Embryonic facial prominence (tissue), 1 donor: ENCODE data around the gene SCAANT1.

ENCODE experiments used
- DNase-seq: peaks from one replicate; pipeline ENCODE4 v3.0.0-alpha.2; 2016; ENCODE audit errors: extremely low spot score

Gene SCAANT1

DNA sequence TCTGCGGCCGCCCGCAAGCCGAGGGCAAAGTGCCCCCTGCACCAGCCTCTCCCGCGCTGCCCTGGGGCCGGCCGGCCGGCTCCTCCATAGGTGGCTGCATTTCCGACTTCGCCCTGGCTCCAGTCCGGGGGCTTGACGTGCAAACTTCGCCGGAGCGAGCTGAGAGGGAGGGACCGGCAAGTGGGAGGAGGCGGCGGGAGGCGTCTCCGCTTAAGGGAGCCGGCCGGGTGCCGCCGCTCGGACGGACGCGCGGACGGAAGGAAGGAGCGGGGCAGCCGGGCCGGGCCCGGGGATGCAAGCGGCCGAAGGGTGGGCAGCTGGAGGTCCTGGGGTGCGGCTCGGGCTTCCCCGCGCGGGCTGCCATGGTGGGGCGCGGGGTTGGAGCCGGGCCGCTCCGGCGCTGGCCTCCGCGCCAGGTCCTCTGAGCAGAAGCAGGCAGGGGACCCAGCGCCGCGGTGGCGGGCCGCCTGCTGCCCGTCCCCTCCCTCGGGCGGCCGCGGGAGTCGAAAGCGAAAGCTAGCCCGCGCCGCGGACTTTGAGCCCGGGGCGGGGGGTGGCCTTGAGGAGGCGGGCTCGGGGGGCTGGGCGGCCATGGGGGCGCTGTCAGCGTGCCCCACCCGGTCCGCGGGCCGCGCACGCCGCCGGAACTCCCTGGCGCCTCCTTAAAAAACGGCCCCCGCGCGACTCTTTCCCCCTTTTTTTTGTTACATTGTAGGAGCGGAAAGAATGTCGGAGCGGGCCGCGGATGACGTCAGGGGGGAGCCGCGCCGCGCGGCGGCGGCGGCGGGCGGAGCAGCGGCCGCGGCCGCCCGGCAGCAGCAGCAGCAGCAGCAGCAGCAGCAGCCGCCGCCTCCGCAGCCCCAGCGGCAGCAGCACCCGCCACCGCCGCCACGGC lies at the start of gene SCAANT1:
SCAANT1 (minus strand) TSS at position 511 of the 895 bp plus-strand sequence.
- DNase-seq, result peak; percentile 71

DNA sequence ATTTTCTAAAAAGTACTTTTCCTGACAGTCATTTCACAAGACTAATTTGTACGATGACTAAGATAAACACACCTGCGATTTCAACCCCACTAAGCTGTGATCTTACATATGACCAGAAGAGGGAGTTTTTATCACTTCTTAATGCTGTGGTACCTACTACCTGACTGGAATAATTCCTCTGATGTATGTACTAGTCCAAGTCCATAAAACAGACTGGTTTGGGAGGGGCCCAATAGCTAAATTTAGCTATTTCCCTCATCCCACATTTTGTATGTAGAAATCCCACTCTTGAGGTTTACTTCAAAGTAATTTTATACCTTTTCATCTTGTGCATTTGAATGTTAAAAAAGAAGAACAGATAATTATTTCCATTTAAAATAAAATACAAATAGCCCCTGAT lies 49.7 kb upstream of the SCAANT1 start:
- no peak for DNase-seq

DNA sequence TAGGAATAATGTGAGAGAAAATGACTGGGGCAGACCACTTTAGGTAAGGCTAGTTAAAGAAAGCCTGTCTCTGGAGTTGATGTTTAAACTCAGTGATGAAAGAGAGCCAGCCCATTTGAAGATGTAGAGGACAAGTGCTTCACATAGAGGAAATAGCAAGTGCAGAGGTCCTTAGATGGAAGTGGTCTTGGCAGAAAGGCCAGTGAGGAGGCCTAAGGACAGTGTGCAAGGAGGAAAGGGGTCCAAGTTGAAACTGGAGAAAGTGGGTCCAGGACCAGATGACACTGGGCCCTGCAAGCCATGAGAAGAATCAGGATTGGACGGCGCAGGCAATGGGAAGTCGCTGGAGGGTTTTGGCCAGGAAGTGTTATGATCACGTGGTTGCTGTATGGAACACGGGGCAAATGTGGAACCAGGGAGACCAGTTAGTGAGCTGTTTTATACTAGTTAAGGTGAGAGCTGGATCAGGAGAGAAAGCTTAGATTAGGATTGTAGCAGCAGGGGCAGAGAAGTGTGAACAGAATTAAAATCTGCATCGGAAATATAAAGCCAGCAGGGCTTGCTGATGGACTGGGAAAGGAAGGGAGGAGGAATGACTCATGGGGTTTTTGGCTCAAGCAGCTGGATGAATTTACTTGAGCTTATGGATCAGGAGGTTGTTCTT lies 48.0 kb upstream of the SCAANT1 start:
- no peak for DNase-seq

DNA sequence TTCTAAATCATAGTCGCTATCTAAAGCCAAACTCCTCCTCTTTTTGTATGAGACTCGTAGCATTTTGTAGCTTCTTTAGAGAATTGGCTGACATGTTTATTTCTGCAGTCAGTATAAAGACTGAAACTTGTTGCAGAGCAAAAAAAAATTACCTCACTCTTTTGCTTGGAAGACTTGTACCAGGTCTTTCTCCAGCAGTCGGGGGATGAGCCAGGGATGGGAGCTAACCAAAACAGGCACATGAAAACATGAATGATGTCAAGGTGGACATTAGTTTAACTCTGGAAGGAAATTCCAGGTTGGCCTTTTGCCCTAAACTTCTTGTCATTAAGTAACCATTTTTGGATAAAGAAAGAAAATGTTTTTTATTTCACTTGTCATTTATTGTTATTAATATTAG lies 47.0 kb upstream of the SCAANT1 start:
- no peak for DNase-seq

GRCh38 chr3:63955830-63956545 lies 43.8 kb upstream of the SCAANT1 start:
- DNase-seq, result no peak

- DNase-seq, result no peak
These were observed 43.0 kb upstream of the SCAANT1 start for GRCh38 chr3:63955036-63955650.

GRCh38 chr3:63954182-63954581 lies 42.0 kb upstream of the SCAANT1 start:
- no peak for DNase-seq

- DNase-seq, result no peak
These were observed 40.0 kb upstream of the SCAANT1 start for GRCh38 chr3:63952248-63952594.

- DNase-seq, result no peak
These were observed 39.5 kb upstream of the SCAANT1 start for GRCh38 chr3:63951492-63952247.

- no peak for DNase-seq
These were observed 38.5 kb upstream of the SCAANT1 start for GRCh38 chr3:63950698-63951097.

- peak; percentile 62 for DNase-seq
These were observed 36.8 kb upstream of the SCAANT1 start for GRCh38 chr3:63949005-63949404.

GRCh38 chr3:63947594-63947993 lies 35.4 kb upstream of the SCAANT1 start:
- DNase-seq, result no peak

DNA sequence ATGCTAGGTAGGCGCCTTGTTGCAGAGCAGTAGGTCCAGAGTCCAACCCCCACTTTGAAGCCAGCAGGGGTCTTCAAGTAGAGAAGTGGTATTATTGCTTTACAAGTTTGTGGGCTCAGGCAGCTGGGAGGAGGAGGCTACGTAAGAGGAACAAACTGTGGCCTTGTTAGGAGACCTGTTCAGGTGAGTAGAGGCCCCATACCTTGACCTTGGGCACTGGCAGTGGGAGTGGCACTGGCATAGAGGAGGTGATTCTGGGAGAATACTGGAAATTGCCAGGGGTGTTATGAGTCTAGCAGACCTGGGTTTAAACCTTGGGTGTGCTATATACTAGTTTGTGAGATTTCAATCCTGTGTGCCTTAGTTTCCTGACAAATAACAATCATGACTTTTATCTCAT lies 34.6 kb upstream of the SCAANT1 start:
- DNase-seq, result no peak

- DNase-seq, result no peak
These were observed 33.4 kb upstream of the SCAANT1 start for GRCh38 chr3:63945558-63946096.

GRCh38 chr3:63943678-63944077 lies 31.5 kb upstream of the SCAANT1 start:
- no peak for DNase-seq

DNA sequence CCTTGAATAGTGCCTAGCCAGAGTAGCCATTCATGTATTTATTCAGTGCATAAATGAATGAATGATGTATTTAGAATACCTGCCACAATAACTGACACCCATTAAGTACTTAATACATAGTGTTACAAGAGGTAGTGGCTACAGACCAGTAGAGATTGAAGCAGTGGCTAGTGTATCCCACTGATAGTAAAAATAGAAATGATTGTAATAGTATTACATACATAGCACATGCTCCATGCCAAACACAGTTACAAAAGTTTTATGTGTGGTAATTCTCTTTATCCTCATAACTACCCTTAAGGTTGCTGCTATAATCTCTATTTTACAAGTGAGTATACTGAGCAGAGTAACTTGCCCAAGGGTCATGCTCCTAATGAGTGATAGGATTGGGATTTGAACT lies 30.3 kb upstream of the SCAANT1 start:
- no peak for DNase-seq

DNA sequence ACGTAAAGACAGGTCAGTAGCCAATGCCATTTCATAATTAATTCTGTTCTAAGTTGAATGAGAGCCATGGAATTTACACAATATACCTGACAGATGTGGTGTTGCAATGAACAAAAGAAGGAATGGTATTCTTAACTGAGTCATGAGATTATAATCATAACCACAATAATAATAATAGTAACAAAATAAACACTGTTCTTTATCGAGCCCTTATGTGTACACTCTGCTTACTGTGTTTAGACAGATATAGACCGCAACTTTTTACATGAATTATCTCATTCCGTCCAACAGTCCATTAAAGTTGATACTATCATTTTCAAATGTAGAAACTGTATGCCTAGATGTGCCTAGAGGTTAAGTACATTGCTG lies 28.2 kb upstream of the SCAANT1 start:
- DNase-seq, result no peak

DNA sequence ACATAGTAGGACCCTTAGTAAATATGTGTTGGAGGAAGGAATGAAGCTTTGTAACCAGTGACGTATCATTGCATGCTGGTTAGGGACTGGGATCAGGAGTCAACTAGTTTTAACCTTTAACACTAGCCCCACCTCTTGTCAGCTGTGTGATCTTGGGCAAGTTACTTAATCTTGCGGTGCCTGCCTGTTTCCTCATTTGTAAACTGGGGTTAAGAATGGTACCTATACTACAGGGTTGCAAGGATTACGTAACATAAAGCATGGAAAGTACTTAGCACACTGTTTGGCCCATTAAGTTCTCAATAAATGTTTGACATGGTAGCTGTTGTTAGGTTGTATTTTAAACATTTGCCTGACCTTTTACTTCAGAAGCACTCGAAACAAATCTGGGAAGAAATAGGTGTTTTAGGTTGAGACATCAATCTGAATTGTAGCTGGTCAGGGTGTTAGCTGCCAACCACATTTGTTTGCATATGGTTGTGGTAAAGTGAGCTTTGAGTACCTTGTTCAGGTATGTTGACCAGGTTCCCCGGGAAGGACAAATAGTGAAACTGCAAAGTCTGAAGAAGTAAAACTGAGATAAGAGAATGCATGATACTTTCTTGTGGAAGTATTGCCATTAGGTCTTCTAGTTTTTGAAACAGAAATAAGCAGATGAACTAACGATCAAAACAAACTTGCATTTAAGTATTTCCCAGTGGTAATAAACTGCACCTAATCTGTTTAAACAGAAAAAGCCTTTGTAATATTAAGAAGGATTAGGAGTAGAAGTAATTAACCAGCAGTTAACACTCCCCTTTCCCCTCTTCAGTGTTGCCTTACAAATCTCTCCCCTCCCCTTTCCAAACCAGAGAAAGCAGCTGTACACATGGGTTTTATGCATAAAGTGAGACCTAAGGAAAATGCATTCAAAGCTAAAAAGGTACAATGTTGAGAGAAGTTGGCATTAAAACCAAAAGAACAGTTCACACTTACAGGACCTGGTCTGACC lies 25.8 kb upstream of the SCAANT1 start:
- DNase-seq, result no peak

DNA sequence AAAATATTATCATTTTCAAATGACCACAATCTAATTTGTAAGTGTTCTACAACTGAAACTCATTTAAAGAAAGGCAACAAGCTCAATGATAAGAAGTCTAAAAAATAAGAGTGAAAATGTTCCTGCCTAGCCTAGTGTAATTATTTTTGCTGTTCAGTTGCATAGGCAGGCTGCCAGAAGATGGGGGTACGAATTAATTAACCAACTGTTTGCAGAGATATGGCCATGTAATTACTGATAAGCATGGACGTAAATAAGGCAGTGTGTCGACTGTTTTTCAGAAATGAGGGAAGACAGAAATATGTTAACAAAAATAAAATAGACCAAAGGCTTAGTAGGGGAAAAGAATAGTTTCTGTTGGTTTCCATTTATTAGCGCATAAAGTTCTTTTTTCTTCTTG lies 24.7 kb upstream of the SCAANT1 start:
- no peak for DNase-seq
